ENCODE results near the gene MRPL37.

DNA sequence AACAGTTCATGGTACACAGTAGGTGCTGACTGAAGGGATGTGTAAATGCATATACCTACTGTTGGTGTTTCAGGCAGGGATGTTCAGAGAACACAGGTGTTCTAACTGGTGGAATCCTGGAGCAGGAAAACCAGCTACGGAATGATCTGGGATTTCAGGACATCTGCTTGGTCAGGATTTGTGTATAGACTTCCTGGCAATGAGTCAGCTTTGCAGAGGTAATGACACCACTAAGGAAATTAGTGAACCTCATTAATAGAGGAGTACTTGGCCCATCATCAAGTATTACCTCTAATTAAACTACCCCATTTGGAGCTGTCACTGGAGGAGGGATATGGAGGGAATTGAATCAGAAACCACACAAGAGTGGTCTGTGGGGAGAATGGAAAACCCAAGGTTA, 7.3 kb downstream of the MRPL37 start:
- TF ChIP-seq, protein P1, sequence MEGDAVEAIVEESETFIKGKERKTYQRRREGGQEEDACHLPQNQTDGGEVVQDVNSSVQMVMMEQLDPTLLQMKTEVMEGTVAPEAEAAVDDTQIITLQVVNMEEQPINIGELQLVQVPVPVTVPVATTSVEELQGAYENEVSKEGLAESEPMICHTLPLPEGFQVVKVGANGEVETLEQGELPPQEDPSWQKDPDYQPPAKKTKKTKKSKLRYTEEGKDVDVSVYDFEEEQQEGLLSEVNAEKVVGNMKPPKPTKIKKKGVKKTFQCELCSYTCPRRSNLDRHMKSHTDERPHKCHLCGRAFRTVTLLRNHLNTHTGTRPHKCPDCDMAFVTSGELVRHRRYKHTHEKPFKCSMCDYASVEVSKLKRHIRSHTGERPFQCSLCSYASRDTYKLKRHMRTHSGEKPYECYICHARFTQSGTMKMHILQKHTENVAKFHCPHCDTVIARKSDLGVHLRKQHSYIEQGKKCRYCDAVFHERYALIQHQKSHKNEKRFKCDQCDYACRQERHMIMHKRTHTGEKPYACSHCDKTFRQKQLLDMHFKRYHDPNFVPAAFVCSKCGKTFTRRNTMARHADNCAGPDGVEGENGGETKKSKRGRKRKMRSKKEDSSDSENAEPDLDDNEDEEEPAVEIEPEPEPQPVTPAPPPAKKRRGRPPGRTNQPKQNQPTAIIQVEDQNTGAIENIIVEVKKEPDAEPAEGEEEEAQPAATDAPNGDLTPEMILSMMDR (IDR thresholded peaks at IDR 0.05): no peak
- no peak for TF ChIP-seq POLR2A (IDR thresholded peaks at IDR 0.05)

All from right lobe of liver (tissue), 4 donors.